Thyroid gland (tissue), 4 donors: ENCODE results near the gene NUP50. TPM values are rescaled to one million over a fixed set of nuclear protein-coding genes. Genes with fewer than 3 reads are reported as not detected.

Experiments used
- DNase-seq, 2 donors: peaks; one replicate each; pipeline ENCODE4 v3.0.0-alpha.2; 2019
- H3K27ac ChIP-seq, 3 donors: fragments of 200-600 bp; sonication (generic); 1 replicate in 2 of 3; 2 replicates in 1 of 3; pipeline ENCODE4 v1.5.1; 2016 to 2019; ENCODE audit warnings: mild to moderate bottlenecking in 1 of 3, moderate library complexity in 1 of 3
- H3K27me3 ChIP-seq: fragments of 200-600 bp; sonication (generic); one replicate; pipeline ENCODE4 v1.5.1; 2019
- H3K36me3 ChIP-seq, 2 donors: fragments of 200-600 bp; sonication (generic); one replicate each; pipeline ENCODE4 v1.5.1; 2016 to 2019
- H3K4me1 ChIP-seq, 2 donors: fragments of 200-600 bp; sonication (generic); one replicate each; pipeline ENCODE4 v1.5.1; 2017 to 2019
- H3K4me3 ChIP-seq, 3 donors: fragments of 200-600 bp; sonication (generic); replicated peaks in 1 of 3; 1 replicate in 2 of 3; 2 replicates in 1 of 3; pipeline ENCODE4 v1.5.1; 2016; ENCODE audit warnings: mild to moderate bottlenecking in 1 of 3
- H3K9me3 ChIP-seq: fragments of 200-600 bp; sonication (generic); one replicate; pipeline ENCODE4 v1.5.1; 2017
- CTCF ChIP-seq, 6 experiments: fragments of 200-600 bp in 3 of 6; fragments of 450-650 bp in 3 of 6; sonication (generic) in 3 of 6; IDR thresholded peaks; one replicate each; pipeline ENCODE4 v1.5.1; 2016 to 2019; ENCODE audit warnings: antibody characterized with exemption in 6 of 6, mild to moderate bottlenecking in 2 of 6, inconsistent platforms in 1 of 6, moderate library complexity in 1 of 6
- POLR2A ChIP-seq, 2 donors: fragments of 450-650 bp; IDR thresholded peaks; one replicate each; pipeline ENCODE4 v1.6.1; 2017; ENCODE audit warnings: antibody characterized with exemption in 2 of 2, mild to moderate bottlenecking in 2 of 2, moderate library complexity in 1 of 2
- WGBS, 2 donors: methylation state at CpG; one replicate each; pipeline ENCODE4 v1.1.5; 2017; 5-methylcytosine and 5-hydroxymethylcytosine counted together
- intact Hi-C: fragments of 100-400 bp; cut with DNase I; formaldehyde crosslinking; loops from one replicate; pipeline ENCODE4 v1.15.1; 2023
- total RNA-seq, 4 donors: library from RNA; depleted of rRNA; stranded (reverse); fragments of >200 nt; gene quantifications; one replicate each; pipeline ENCODE4 v1.2.3, GENCODE V29; 2016

NUP50 gene
- total RNA-seq = 100 to 1,000 TPM in 2 of 4 donors, 10 to 100 TPM in 2; 53.9 to 128 (median 91.9) TPM

DNA sequence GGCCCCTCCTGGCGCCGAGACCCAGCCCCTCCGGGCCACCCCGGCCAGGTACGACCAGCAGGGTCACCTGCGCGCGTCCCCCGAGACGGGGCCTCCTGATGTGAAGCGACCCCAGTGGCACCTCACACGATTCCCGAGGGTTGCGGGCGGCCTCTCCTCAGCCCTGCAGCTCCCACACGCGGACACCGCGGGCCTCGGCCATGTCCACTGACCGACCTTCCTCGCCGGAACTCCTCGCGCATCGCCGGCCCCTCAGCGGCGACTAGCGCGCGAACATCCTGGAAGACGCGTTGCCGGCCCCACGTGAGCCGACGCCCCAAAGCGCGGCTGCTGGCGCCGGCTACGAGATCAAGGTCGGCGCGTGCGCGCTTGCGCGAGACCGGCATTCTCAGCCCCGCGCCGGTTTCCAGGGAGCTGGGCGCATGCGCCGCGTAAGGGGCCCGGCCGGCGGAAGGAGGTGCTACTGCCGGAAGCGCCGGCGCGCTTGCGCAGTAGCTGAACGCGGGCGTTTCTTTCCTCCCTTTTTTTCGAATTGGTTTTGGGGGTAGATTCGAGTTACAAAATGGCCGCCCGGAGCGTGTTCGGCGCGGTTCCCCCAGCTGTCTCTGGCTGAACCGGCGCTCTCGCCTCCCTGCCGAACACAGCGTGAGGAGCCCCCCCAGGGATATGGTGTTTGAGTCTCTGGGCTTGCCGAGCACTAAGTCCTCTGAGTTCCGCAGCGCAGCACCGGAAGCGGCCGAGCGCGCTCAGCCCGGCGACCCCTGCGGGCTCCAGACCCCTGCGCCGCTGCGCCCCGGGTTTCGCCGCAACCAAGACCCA lies at the start of gene NUP50:
TSS of gene NUP50 (plus strand) at position 475 of the 819 bp plus-strand sequence. CDS start 4,253 bp downstream, outside the sequence.
- Histone ChIP-seq H3K27ac (peak within 1 kb of the TSS; percentile 56 to 92 (median 91)), H3K4me3 (peak within 1 kb of the TSS; percentile 87 to 97 (median 91)), H3K9me3 (no peaks in the 10 kb centered on the region), H3K4me1 (peaks cover 21 to 36% of the 10 kb centered on the region in 2 donors), H3K27me3 (no peaks in the 10 kb centered on the region), H3K36me3 (peaks cover 0 to 3% of the 10 kb centered on the region in 2 donors)
- peak; percentile 95 to 96 for DNase-seq
- intact Hi-C loops = loop anchor here (2.0 kb wide), 1 partner anchor 77 kb away; the partner anchor contains the start of gene KIAA0930
- 0% methylated on average over 20 to 23 of the region's 100 CpGs for WGBS, 2 donors
- TF ChIP-seq POLR2A (IDR thresholded peaks at IDR 0.05) (peak in 1 of 2 donors; percentile 77), CTCF (IDR thresholded peaks at IDR 0.05) (no peak)

DNA sequence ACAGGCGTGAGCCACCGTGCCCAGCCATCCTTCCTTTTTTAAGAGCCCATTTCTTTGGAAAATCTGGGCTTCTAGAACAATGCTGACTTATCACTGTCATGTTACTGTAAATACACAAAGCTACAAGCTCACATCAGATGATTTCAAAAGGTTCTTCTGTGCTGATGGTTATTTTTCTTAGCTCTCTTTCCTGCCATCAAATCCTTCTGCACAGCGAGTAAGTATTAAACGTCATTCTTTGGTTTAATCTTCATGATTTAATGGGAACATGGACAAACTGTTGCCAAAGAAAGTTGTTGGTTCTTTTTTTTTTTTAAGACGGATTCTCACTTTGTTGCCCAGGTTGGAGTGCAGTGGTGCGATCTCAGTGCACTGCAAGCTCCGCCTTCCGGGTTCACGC lies 43.3 kb upstream of the NUP50 start:
- Histone ChIP-seq H3K4me1 (no peaks in the 10 kb centered on the region), H3K4me3 (no peak overlapping the region), H3K27me3 (no peaks in the 10 kb centered on the region), H3K9me3 (no peaks in the 10 kb centered on the region), H3K27ac (no peak overlapping the region), H3K36me3 (no peaks in the 10 kb centered on the region)
- TF ChIP-seq CTCF (IDR thresholded peaks at IDR 0.05) (no peak), POLR2A (IDR thresholded peaks at IDR 0.05) (no peak)
- WGBS, 2 donors = 86 to 87% methylated on average over 9 of the region's 9 CpGs
- intact Hi-C loops = no loop called here
- no peak for DNase-seq

DNA sequence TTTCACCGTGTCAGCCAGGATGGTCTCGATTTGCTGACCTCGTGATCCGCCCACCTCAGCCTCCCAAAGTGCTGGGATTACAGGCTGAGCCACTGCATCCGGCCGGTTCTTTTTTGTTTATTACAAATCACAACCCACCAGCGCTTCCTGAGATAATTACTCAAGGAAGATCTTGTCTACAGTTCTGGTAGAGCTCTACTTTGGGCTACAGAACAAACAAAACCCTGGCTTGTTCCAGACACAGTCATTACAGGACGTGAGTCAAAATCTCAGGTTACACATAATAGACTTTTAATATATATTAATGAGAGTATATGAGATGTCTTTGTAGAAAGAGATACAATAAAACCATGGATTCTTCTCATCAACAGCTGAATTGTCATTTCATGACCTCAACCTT lies 42.8 kb upstream of the NUP50 start:
- no peaks in the 10 kb centered on the region for H3K36me3 ChIP-seq
- WGBS, 2 donors = 79 to 85% methylated on average over 8 of the region's 8 CpGs
- DNase-seq = no peak
- no peaks in the 10 kb centered on the region for H3K4me1 ChIP-seq
- TF ChIP-seq CTCF (IDR thresholded peaks at IDR 0.05) (no peak), POLR2A (IDR thresholded peaks at IDR 0.05) (no peak)
- no peak overlapping the region for H3K4me3 ChIP-seq
- intact Hi-C loops = no loop called here
- no peak overlapping the region for H3K27ac ChIP-seq
- H3K9me3 ChIP-seq = no peaks in the 10 kb centered on the region
- H3K27me3 ChIP-seq = no peaks in the 10 kb centered on the region

- TF ChIP-seq POLR2A (IDR thresholded peaks at IDR 0.05) (no peak), CTCF (IDR thresholded peaks at IDR 0.05) (no peak)
- H3K4me1 ChIP-seq = no peaks in the 10 kb centered on the region
- H3K9me3 ChIP-seq = no peaks in the 10 kb centered on the region
- intact Hi-C loops = no loop called here
- H3K27me3 ChIP-seq = no peaks in the 10 kb centered on the region
- no peaks in the 10 kb centered on the region for H3K36me3 ChIP-seq
- no peak for DNase-seq
- 56 to 73% methylated on average over 10 of the region's 10 CpGs for WGBS, 2 donors
- H3K4me3 ChIP-seq = no peak overlapping the region
- no peak overlapping the region for H3K27ac ChIP-seq
Observed at GRCh38 chr22:45124176-45124847, 39.4 kb upstream of the NUP50 start.

- TF ChIP-seq POLR2A (IDR thresholded peaks at IDR 0.05) (no peak), CTCF (IDR thresholded peaks at IDR 0.05) (no peak)
- H3K9me3 ChIP-seq = no peaks in the 10 kb centered on the region
- no peak overlapping the region for H3K4me3 ChIP-seq
- no peak for DNase-seq
- H3K4me1 ChIP-seq = no peaks in the 10 kb centered on the region
- intact Hi-C loops = no loop called here
- no peak overlapping the region for H3K27ac ChIP-seq
- H3K36me3 ChIP-seq = no peaks in the 10 kb centered on the region
- H3K27me3 ChIP-seq = no peaks in the 10 kb centered on the region
- WGBS, 2 donors = 22 to 24% methylated on average over 8 of the region's 8 CpGs
Observed at GRCh38 chr22:45125188-45125587, 38.5 kb upstream of the NUP50 start.
